RWPE2 (cell line): Measurements from ENCODE around the gene LARGE1.

Source experiments
- ATAC-seq: fragments of 200-7000 bp; cut with Tn5 transposase; 3 replicates; pipeline ENCODE4 v1.9.1; 2021; ENCODE audit warnings: low read depth
- DNase-seq: peaks from one replicate; pipeline ENCODE4 v3.0.0-alpha.2; 2020; ENCODE audit warnings: low spot score
- H3K27ac ChIP-seq: fragments of 450-650 bp; 2 replicates; pipeline ENCODE4 v1.5.1; 2017; ENCODE audit warnings: mild to moderate bottlenecking; ENCODE audit not compliant: poor library complexity, severe bottlenecking
- H3K27me3 ChIP-seq: fragments of 250-450 bp; sonication (Bioruptor Pico); 2 replicates; pipeline ENCODE4 v1.5.1; 2021; ENCODE audit warnings: mild to moderate bottlenecking, moderate library complexity; ENCODE audit not compliant: insufficient read depth, poor library complexity, severe bottlenecking
- H3K36me3 ChIP-seq: fragments of 250-450 bp; sonication (Bioruptor Pico); 2 replicates; pipeline ENCODE4 v1.5.1; 2020; ENCODE audit warnings: low read depth, mild to moderate bottlenecking, moderate library complexity
- H3K4me1 ChIP-seq: fragments of 250-450 bp; sonication (Bioruptor Pico); 2 replicates; pipeline ENCODE4 v1.5.1; 2021; ENCODE audit warnings: mild to moderate bottlenecking, moderate library complexity; ENCODE audit not compliant: insufficient read depth, poor library complexity, severe bottlenecking
- H3K4me3 ChIP-seq: fragments of 250-450 bp; sonication (Bioruptor Pico); 2 replicates; pipeline ENCODE4 v1.5.1; 2021; ENCODE audit warnings: mild to moderate bottlenecking, moderate library complexity; ENCODE audit not compliant: severe bottlenecking
- H3K9me3 ChIP-seq: fragments of 250-450 bp; sonication (Bioruptor Pico); 2 replicates; pipeline ENCODE4 v1.5.1; 2021; ENCODE audit warnings: mild to moderate bottlenecking, moderate library complexity; ENCODE audit not compliant: severe bottlenecking
- TF ChIP-seq, protein P1 (sequence below): fragments of 450-650 bp; IDR thresholded peaks from one replicate; pipeline ENCODE4 v1.5.1; 2017; ENCODE audit warnings: mild to moderate bottlenecking, moderate library complexity; ENCODE audit not compliant: poor library complexity, severe bottlenecking

Gene LARGE1

DNA sequence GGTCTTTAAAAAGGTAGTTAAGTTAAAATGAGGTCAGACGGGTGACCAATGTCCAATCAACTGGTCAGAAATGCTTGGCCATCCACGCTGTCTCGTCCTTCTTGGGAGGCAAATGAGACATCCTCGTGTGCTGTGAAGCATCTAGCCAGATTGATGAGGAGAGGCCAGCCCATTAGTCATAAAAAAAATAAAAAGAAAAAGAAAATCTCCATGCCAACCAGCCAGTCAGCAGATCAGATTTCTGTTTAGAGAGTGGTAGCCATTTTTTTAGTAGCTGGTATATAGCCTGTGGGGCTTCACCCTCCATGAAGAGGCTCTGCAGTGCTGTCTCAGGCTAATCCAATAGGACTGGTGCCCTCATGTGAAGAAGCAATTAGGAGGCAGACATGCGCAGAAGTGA lies 519.0 kb downstream of the LARGE1 start:
- H3K4me3 ChIP-seq, result no peak overlapping the region

DNA sequence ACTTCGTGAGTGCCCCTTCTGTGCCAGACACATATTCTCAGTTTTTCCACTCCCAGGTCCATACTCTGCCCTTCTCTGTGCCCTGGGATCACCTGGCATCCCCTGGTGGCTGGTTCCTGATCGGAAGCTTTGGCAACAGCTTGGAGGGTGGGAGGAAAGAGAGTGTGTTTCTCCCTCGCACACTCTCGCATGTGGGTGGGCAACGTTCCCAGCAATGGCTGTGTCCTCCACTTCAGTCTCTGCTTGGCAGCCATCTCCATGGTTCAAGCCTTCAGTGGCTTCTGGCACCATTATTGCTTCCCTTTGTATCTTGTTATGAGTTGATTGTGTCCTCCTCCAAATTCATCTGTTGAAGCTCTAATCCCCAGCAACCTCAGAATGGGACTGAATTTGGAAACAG lies 519.4 kb downstream of the LARGE1 start:
- H3K9me3 ChIP-seq, result no peaks in the 10 kb centered on the region
- no peak overlapping the region for H3K4me3 ChIP-seq
- H3K27ac ChIP-seq, result no peak overlapping the region
- H3K27me3 ChIP-seq, result no peaks in the 10 kb centered on the region
- no peaks in the 10 kb centered on the region for H3K36me3 ChIP-seq
- H3K4me1 ChIP-seq, result no peaks in the 10 kb centered on the region
- DNase-seq, result no peak
- ATAC-seq, result no peak
- TF ChIP-seq, protein P1, sequence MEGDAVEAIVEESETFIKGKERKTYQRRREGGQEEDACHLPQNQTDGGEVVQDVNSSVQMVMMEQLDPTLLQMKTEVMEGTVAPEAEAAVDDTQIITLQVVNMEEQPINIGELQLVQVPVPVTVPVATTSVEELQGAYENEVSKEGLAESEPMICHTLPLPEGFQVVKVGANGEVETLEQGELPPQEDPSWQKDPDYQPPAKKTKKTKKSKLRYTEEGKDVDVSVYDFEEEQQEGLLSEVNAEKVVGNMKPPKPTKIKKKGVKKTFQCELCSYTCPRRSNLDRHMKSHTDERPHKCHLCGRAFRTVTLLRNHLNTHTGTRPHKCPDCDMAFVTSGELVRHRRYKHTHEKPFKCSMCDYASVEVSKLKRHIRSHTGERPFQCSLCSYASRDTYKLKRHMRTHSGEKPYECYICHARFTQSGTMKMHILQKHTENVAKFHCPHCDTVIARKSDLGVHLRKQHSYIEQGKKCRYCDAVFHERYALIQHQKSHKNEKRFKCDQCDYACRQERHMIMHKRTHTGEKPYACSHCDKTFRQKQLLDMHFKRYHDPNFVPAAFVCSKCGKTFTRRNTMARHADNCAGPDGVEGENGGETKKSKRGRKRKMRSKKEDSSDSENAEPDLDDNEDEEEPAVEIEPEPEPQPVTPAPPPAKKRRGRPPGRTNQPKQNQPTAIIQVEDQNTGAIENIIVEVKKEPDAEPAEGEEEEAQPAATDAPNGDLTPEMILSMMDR, result no peak

More for the DNA sequence above, 519.0 kb downstream of the LARGE1 start:
- Histone ChIP-seq H3K9me3 (no peaks in the 10 kb centered on the region), H3K27ac (no peak overlapping the region), H3K27me3 (no peaks in the 10 kb centered on the region), H3K36me3 (no peaks in the 10 kb centered on the region), H3K4me1 (no peaks in the 10 kb centered on the region)
- ATAC-seq (no peak), DNase-seq (no peak)
- TF ChIP-seq, protein P1, result no peak

DNA sequence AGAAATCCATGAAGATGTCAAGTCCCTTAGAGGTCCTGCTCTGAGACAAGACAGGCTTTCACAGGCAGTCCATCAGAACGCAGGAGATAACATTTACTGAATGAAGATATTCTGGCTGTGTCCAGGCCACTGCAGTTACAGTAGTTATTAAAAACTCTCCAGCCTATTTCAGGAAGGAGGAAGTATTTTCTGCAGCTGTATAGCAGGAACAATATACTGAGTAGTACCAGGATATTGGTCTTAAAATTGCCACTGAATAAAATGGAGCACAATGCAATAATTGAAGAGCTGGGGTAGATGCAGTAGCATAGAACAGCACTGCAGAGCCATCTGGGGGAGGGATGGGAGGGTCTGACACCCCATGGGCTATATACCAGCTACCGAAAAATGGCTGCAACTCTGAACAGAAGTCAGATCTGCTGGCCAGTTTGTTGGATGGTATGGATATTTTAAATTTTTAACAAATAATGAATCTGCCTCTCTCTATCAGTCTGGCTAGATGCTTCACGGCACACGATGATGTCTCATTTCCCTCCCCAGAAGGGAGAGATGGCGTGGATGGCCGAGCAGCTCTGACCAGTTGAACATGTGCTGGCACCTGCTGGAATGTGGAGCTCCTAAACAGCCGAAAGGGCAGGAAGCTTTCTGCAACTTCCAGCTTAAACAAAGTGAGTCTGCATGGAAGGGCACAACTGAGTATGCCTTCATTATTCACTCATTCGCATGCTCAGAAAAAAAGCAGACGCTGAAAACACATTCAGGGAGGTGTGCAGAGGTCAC lies 520.0 kb downstream of the LARGE1 start:
- no peak for DNase-seq
- Histone ChIP-seq H3K36me3 (no peaks in the 10 kb centered on the region), H3K9me3 (no peaks in the 10 kb centered on the region), H3K27ac (no peak overlapping the region), H3K27me3 (no peaks in the 10 kb centered on the region), H3K4me1 (no peaks in the 10 kb centered on the region), H3K4me3 (no peak overlapping the region)
- no peak for ATAC-seq
- TF ChIP-seq, protein P1, result no peak

DNA sequence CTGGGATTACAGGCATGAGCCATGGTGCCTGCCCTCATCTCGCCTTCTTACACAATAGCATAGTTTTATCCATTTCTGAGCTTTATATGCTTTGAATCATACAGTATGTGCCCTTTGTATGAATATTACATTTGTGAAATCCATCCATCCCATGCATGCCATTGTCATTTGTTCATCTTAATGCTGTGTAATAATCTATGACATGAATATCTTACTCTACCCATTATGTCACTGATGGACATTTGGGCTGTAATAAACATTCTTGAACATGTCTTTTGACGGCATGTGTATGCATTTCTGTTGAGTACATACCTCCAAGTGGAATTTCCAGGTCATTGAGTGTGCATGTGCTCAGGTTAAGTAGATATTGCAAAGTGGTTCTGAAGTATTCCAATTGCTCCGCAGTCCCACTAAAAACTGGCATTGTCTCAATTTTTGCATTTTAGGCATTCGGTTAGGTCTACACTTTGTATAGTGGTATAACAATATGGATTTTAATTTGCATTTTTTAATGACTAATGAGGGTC lies 522.8 kb downstream of the LARGE1 start:
- DNase-seq, result no peak
- H3K27ac ChIP-seq, result no peak overlapping the region
- no peak overlapping the region for H3K4me3 ChIP-seq
- TF ChIP-seq, protein P1, result no peak
- no peak for ATAC-seq
- H3K36me3 ChIP-seq, result no peaks in the 10 kb centered on the region
- H3K9me3 ChIP-seq, result no peaks in the 10 kb centered on the region
- H3K27me3 ChIP-seq, result no peaks in the 10 kb centered on the region
- no peaks in the 10 kb centered on the region for H3K4me1 ChIP-seq

DNA sequence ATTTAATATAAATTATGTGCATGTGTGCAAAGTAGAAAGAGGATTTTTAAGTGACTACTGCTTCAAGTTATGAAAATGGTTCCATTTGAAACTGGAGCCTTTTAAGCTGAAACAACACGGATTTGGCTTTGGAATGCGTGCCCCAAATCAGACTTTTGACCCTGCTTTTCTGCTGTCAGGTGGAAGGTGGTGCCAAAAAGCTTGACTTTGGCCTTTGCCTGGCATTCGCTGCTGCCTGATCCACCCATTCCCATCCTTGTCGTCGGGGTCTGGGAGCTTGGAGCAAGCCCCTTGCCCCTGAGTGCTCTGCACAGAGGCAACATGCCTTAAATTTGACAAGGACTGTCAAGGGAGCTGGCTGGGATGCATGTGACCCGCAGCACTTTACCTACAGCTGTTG lies 526.8 kb downstream of the LARGE1 start:
- Histone ChIP-seq H3K4me1 (no peaks in the 10 kb centered on the region), H3K27me3 (no peaks in the 10 kb centered on the region), H3K36me3 (no peaks in the 10 kb centered on the region), H3K4me3 (no peak overlapping the region), H3K9me3 (no peaks in the 10 kb centered on the region), H3K27ac (no peak overlapping the region)
- DNase-seq (no peak), ATAC-seq (no peak)
- TF ChIP-seq, protein P1, result no peak
